Keratinocyte (primary cell): ENCODE measurements around the gene SYCP1. TPM values are rescaled to one million over a fixed set of nuclear protein-coding genes. Genes with fewer than 3 reads are reported as not detected.

Experiments
- DNase-seq: peaks from one replicate; pipeline ENCODE4 v3.0.0-alpha.2; 2011; ENCODE audit warnings: low read depth, missing footprints, low spot score
- FAIRE-seq: peaks from 2 replicates; lab custom pipeline; 2011; peaks lifted over from hg19 to GRCh38; lab: Jason Lieb, UNC
- H2AFZ ChIP-seq: 2 replicates; pipeline ENCODE4 v1.6.0; 2012; ENCODE audit warnings: low read length, control low read depth, inconsistent platforms; ENCODE audit not compliant: control insufficient read depth
- H3K27ac ChIP-seq: 2 replicates; pipeline ENCODE4 v1.5.1; 2011; ENCODE audit warnings: low read length; ENCODE audit not compliant: control insufficient read depth, insufficient read depth
- H3K27me3 ChIP-seq: 3 replicates; pipeline ENCODE4 v1.6.0; 2011; ENCODE audit warnings: low read length; ENCODE audit not compliant: control insufficient read depth, insufficient read depth; ENCODE audit errors: extremely low read depth
- H3K36me3 ChIP-seq, 2 experiments: 2 replicates in 1 of 2; 3 replicates in 1 of 2; pipeline ENCODE4 v1.5.1; 2011; ENCODE audit warnings: low read length in 2 of 2, mild to moderate bottlenecking in 1 of 2; ENCODE audit not compliant: control insufficient read depth in 2 of 2, insufficient read depth in 2 of 2; ENCODE audit errors: extremely low read depth in 1 of 2
- H3K4me1 ChIP-seq: 3 replicates; pipeline ENCODE4 v1.5.1; 2011; ENCODE audit warnings: low read length; ENCODE audit not compliant: control insufficient read depth, insufficient read depth; ENCODE audit errors: extremely low read depth
- H3K4me2 ChIP-seq: 3 replicates; pipeline ENCODE4 v1.6.0; 2011; ENCODE audit warnings: low read depth, low read length; ENCODE audit not compliant: control insufficient read depth, insufficient read depth; ENCODE audit errors: extremely low read depth
- H3K4me3 ChIP-seq, 3 experiments: fragments of 200-600 bp in 1 of 3; sonication (generic) in 1 of 3; 2 replicates in 2 of 3; 3 replicates in 1 of 3; pipeline ENCODE4 v1.5.1; 2011 to 2016; ENCODE audit warnings: low read length in 3 of 3, mild to moderate bottlenecking in 3 of 3, control low read depth in 2 of 3, inconsistent platforms in 1 of 3, low read depth in 1 of 3, mixed read lengths in 1 of 3, mixed run types in 1 of 3, moderate library complexity in 1 of 3; ENCODE audit not compliant: control insufficient read depth in 2 of 3, insufficient read depth in 2 of 3; ENCODE audit errors: extremely low read depth in 1 of 3
- H3K79me2 ChIP-seq: 2 replicates; pipeline ENCODE4 v1.6.0; 2012; ENCODE audit warnings: low read length; ENCODE audit not compliant: control insufficient read depth, insufficient read depth
- H3K9ac ChIP-seq: 3 replicates; pipeline ENCODE4 v1.6.0; 2011; ENCODE audit warnings: low read length; ENCODE audit not compliant: control insufficient read depth, insufficient read depth; ENCODE audit errors: extremely low read depth
- H3K9me1 ChIP-seq: 3 replicates; pipeline ENCODE4 v1.6.0; 2011; ENCODE audit warnings: low read length; ENCODE audit not compliant: control insufficient read depth, insufficient read depth; ENCODE audit errors: extremely low read depth
- H3K9me3 ChIP-seq: 2 replicates; pipeline ENCODE4 v1.5.1; 2012; ENCODE audit warnings: low read depth, low read length; ENCODE audit not compliant: control insufficient read depth
- H4K20me1 ChIP-seq: 3 replicates; pipeline ENCODE4 v1.6.0; 2011; ENCODE audit warnings: low read length; ENCODE audit not compliant: control insufficient read depth, insufficient read depth; ENCODE audit errors: extremely low read depth
- EZH2 ChIP-seq: IDR thresholded peaks from one replicate; pipeline ENCODE4 v1.6.1; 2012; ENCODE audit warnings: inconsistent platforms, mild to moderate bottlenecking, low read length, moderate library complexity
- dilution Hi-C: fragments of 300-500 bp; cut with MboI; formaldehyde crosslinking; loops from one replicate; pipeline ENCODE4 v1.7.0; 2020; ENCODE audit warnings: low sequenced_read_pairs; ENCODE audit not compliant: extremely low pct_ligation_motif_present
- polyA plus RNA-seq, 5 experiments: library from polyadenylated mRNA; depleted of rRNA in 3 of 5; stranded (reverse) in 3 of 5; stranded (forward) in 1 of 5; unstranded in 1 of 5; fragments of >200 nt; gene quantifications; 1 replicate in 1 of 5; 2 replicates in 3 of 5; 3 replicates in 1 of 5; pipeline versions ENCODE4 v1.2.1 to v1.2.3, GENCODE V29; 2011 to 2012; ENCODE audit warnings: missing spikeins in 2 of 5, low read depth in 1 of 5, low replicate concordance in 1 of 5
- TF ChIP-seq, protein P1 (sequence below), 3 experiments: IDR thresholded peaks in 1 of 3; conservative IDR thresholded peaks in 1 of 3; optimal IDR thresholded peaks in 1 of 3; 2 replicates in 2 of 3; 3 replicates in 1 of 3; pipeline versions ENCODE3 to v1.5.1; 2011; ENCODE audit warnings: low read length in 3 of 3, mild to moderate bottlenecking in 3 of 3, moderate library complexity in 2 of 3, control low read depth in 1 of 3, inconsistent platforms in 1 of 3; ENCODE audit not compliant: insufficient read depth in 2 of 3; ENCODE audit errors: extremely low read depth in 1 of 3

Gene SYCP1
- polyA plus RNA-seq, 1 donor (not counting 4 experiments of a cell fraction or from before 2014, with no cell fraction given) = not detected

GRCh38 chr1:114833421-114833820 lies 21.2 kb upstream of the SYCP1 start:
- Histone ChIP-seq H3K4me1 (peaks cover 17% of the 10 kb centered on the region), H3K9me1 (no peaks in the 10 kb centered on the region), H3K79me2 (no peaks in the 10 kb centered on the region), H3K4me3 (no peak overlapping the region), H3K27ac (peak overlapping the region; percentile 15), H2AFZ (no peak overlapping the region), H3K9me3 (no peaks in the 10 kb centered on the region), H4K20me1 (no peaks in the 10 kb centered on the region), H3K9ac (no peak overlapping the region), H3K4me2 (no peak overlapping the region), H3K36me3 (no peaks in the 10 kb centered on the region), H3K27me3 (no peaks in the 10 kb centered on the region)
- dilution Hi-C loops = no loop called here
- DNase-seq (peak; percentile 23), FAIRE-seq (peak; percentile 94)
- no peak for TF ChIP-seq EZH2
- TF ChIP-seq, protein P1, sequence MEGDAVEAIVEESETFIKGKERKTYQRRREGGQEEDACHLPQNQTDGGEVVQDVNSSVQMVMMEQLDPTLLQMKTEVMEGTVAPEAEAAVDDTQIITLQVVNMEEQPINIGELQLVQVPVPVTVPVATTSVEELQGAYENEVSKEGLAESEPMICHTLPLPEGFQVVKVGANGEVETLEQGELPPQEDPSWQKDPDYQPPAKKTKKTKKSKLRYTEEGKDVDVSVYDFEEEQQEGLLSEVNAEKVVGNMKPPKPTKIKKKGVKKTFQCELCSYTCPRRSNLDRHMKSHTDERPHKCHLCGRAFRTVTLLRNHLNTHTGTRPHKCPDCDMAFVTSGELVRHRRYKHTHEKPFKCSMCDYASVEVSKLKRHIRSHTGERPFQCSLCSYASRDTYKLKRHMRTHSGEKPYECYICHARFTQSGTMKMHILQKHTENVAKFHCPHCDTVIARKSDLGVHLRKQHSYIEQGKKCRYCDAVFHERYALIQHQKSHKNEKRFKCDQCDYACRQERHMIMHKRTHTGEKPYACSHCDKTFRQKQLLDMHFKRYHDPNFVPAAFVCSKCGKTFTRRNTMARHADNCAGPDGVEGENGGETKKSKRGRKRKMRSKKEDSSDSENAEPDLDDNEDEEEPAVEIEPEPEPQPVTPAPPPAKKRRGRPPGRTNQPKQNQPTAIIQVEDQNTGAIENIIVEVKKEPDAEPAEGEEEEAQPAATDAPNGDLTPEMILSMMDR (optimal IDR thresholded peaks at IDR 0.05 in 1 of 3, IDR thresholded peaks at IDR 0.05 in 1 of 3, conservative IDR thresholded peaks at IDR 0.05 in 1 of 3; ENCODE audit: extremely low read depth in 1 of 3, insufficient read depth in 2 of 3, low read length in 3 of 3) = no peak

GRCh38 chr1:114844270-114844669 lies 10.4 kb upstream of the SYCP1 start:
- no peaks in the 10 kb centered on the region for H3K79me2 ChIP-seq
- H3K27ac ChIP-seq = no peak overlapping the region
- H4K20me1 ChIP-seq = no peaks in the 10 kb centered on the region
- peaks cover 5% of the 10 kb centered on the region for H3K27me3 ChIP-seq
- no peak for TF ChIP-seq EZH2
- TF ChIP-seq, protein P1 (optimal IDR thresholded peaks at IDR 0.05 in 1 of 3, IDR thresholded peaks at IDR 0.05 in 1 of 3, conservative IDR thresholded peaks at IDR 0.05 in 1 of 3; ENCODE audit: extremely low read depth in 1 of 3, insufficient read depth in 2 of 3, low read length in 3 of 3) = no peak
- no peaks in the 10 kb centered on the region for H3K36me3 ChIP-seq
- H3K9ac ChIP-seq = no peak overlapping the region
- no peaks in the 10 kb centered on the region for H3K4me1 ChIP-seq
- H3K4me2 ChIP-seq = no peak overlapping the region
- FAIRE-seq = no peak
- no peak overlapping the region for H2AFZ ChIP-seq
- no peak overlapping the region for H3K4me3 ChIP-seq
- H3K9me1 ChIP-seq = no peaks in the 10 kb centered on the region
- dilution Hi-C loops = no loop called here
- no peak for DNase-seq
- H3K9me3 ChIP-seq = no peaks in the 10 kb centered on the region
